T-helper 1 cell treated with Interleukin-12 subunit alpha and Interleukin-12 subunit beta and Interleukin-4 antibody, amounts not matched to agents 30 ng/mL and 1 ng/mL, for 36 hours (primary cell): ENCODE results near the gene JARID2. TPM values are rescaled to one million over a fixed set of nuclear protein-coding genes. Genes with fewer than 3 reads are reported as not detected.

Experiments used
- intact Hi-C: fragments of 100-400 bp; cut with micrococcal nuclease; formaldehyde crosslinking; loops from one replicate; pipeline ENCODE4 v1.15.1; 2024
- total RNA-seq: library from RNA; stranded (reverse); gene quantifications from 2 replicates; pipeline ENCODE4 v1.2.3, GENCODE V29; 2022

Gene JARID2
- total RNA-seq, 1 donor from 2014 or later, result 40.3 TPM

DNA sequence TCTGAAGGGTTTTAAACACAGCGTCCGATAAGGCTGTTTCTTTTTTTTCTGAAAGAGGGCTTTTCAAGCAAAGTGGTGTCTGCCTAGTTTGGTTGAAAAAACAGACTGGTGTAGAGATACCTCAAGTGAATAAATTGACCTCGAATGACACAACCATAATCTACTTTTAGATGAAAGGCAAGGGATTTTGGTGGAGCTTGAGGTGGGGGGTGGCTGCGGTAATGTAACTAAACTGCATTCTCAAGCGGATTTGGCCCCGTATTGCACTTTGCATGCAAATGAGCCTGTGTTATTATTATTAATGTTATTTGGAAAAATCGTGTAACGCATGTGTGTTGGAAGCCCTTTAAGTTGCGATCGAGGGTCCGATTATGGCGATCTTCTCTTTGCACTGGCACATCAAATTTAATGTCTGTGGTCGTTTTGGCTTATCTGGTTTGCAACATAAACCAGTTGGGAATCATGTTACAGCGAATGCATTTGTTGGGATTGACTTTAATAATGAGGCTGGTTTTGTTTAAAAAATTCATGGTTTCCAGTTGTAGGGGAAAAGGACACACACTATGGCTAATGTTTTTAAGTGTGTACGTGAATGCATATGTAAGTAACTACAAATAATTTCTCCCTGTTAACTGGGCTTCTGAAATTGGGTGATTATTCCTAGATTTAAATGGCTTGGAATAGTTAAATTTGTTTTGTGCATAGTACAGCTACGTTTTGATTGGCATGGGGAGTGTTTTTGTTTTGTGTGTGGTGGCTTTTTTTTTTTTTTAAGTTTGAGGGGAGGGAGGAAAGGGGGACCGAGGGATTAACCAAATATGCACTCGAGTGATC is 1.0 kb downstream of the JARID2 start:
- intact Hi-C loops, result loop anchor here (5.0 kb wide), 6 partner anchors 175 to 1130 kb away; partner anchors contain the start of gene CD83

DNA sequence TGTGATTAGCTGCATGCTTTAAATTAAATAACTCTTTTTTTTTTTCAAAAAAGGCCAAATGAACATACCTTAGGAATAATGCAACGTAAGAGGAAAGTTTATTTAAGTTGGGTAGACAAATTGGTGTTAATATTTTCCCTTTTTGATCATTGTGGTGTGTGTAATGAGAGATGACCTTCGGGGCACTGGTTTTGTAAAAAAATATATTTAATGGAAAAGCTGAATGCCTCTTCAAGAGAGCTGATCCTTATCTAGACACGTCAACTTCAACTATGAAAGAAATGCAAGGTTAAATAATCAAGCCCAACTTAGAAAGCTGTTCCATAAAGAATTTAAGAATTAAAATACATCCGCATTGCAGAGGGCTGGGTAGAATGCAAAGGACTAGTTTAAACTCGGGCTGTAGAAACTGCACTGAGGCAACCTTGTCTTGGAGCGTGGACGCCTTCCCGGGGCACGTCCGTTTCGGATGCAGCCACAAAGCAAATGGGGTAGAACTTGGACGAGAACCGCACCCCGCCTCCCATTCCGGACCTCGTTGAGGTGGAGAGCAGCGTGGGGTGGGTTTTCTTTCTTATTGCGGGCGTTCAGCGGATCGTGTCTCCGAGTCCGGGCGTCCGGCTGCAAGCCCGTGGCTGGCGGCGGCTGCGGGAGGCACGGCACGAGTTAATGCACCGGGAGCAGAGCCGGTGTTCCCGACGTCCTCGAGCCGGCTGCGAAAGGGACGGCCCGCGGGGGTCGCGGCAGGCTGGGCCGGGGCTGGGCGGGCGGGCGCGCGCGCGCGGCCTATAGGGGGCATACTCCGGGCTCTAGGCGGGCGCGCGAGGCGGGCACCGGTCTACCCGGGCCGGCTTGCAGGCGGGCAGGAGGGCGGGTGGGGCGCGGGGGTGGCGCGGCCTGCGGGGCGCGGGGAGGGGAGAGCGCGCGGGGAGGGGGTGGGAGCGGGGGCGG is 1.9 kb downstream of the JARID2 start:
- intact Hi-C loops, result loop anchor here (1.0 to 5.0 kb wide), 8 partner anchors 175 to 1673 kb away; partner anchors contain the start of genes CD83 and SIRT5

DNA sequence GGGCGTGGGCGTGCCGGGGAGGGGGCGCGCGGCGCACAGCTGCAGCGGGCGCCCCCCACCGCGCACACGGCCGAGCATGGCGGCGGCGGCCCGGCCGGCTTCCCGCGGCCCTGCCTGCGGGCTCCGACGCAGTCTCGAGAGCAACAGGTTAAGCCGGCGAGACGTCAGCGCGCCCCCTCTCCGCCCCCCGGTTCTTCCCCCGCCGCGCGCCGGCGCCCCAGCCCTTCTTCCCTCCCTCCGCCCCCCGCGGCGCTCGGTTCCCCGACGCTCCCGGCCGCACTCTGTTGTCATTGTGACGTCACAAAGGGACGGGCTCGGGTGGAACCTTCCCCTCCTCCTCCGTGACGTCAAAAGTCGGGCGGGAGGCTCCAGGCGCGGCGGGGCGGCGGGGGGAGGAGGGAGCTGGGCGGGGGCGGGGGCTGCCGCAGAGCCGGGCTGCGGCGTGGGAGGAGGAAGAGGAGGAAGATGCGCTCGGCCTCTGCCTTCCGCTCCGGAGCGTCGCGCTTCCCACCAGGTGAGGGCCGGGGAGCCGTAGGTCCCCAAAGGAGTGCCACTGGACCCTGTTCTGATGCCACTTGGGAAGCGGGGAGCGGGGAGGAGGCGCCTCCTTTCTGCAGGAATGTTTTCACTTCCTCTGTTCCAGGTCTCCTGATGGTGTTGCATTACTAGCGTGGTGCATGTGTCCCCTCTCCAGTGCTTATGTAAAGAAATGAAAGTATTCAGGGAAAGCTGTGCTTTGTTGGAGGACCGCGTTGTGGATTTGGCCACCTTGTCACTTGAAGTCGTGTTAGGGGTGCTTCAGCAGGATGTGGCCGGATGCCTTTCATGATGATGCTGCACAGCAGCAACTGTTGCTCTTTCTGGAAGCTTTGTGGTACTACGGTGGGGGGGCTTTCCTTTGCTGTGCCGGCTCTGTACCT is 2.8 kb downstream of the JARID2 start:
- intact Hi-C loops, result loop anchor here (1.0 to 5.0 kb wide), 12 partner anchors 52 to 1674 kb away; partner anchors contain the start of genes CD83 and SIRT5

- intact Hi-C loops, result loop anchor here (1.0 to 5.0 kb wide), 11 partner anchors 51 to 1675 kb away; partner anchors contain the start of genes CD83 and SIRT5
Measured at GRCh38 chr6:15249371-15250019, 3.6 kb downstream of the JARID2 start.

DNA sequence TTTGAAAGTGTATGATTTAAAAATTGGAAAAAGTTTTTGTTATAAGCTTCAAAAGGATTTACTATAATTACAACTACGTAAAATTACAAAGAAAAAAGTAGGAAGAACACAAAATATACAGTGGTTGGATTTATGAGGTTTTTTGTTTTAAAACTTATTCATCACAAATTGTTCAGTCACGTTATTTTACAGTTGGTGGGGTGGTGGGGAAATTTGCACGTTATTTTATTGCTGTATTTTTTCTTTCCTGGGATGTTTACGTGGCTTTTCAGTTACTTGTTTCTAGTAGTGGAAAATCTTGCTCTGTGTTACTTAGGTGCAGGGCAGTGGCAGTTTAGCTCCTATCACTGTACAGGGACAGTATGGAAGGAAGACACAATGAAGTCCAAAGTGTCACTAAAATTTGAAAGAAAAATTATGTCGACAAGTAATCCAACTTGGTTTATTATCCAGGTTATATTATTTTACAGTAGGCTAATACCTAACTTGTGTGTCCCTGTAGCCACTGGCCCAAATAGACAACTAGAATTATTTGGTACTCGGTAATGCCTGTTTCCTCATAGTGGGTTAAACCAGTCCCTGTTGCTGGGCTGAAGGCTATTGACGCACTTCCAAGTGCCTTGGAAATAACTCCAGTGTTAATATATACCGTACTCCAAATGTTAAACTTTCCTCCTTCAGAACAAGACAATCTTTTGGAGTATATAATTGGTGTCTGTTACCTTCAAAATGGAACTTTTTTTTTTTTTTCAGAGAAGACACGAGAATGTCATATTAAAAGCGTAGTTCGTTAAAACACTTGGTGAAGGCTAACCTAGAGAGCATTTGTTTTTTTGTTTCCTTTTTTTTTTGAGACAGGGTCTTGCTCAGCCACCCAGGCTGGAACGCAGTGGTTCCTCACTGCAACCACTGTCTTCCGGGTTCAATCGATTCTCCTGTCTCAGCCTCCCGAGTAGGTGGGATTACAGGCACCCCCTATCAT is 4.6 kb downstream of the JARID2 start:
- intact Hi-C loops, result no loop called here

GRCh38 chr6:15252195-15252594 is 6.3 kb downstream of the JARID2 start:
- intact Hi-C loops, result no loop called here

GRCh38 chr6:15253203-15254022 is 7.5 kb downstream of the JARID2 start:
- intact Hi-C loops, result no loop called here

- intact Hi-C loops, result no loop called here
Measured at GRCh38 chr6:15254070-15254975, 8.5 kb downstream of the JARID2 start.

- intact Hi-C loops, result no loop called here
Measured at GRCh38 chr6:15255481-15255880, 9.6 kb downstream of the JARID2 start.

GRCh38 chr6:15255909-15256395 is 10.1 kb downstream of the JARID2 start:
- intact Hi-C loops, result loop anchor here (1.0 kb wide), 1 partner anchor 10 kb away; no protein-coding TSS in a partner anchor

DNA sequence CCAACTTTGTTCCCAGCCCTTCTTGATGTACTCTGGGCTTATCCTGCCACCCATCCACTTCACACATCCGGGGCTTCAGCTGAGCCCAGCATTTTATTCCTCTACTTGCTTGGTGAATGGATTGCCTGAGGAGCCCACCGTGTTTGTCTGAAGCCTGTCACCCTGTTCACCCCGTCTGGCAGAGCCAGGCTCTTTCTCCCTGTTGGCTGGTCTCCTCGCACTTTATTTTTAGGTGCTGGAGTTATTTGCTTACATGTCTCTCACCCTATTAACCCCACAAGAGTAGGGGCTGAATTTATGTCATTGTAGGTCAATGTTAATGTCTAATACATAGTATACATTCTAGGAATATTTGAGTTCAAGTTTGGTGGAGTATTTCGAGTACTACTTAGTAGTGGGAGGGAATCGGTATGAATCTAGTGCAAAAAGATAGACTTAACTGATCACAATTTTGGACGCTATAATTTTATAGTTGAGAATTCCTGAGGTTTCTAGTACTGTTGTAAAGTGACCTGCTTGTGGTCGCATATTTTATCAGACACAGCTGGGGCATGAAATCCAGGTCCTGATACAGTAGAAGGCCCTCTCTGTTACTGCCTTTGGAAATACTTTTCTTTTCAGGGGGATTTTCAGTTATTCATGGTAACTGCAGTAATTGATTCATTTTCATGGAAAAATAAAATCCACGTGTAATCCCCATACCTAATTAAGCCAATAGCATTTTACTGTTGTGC is 10.8 kb downstream of the JARID2 start:
- intact Hi-C loops, result loop anchor here (1.0 kb wide), 1 partner anchor 10 kb away; no protein-coding TSS in a partner anchor

- intact Hi-C loops, result no loop called here
Measured at GRCh38 chr6:15257357-15258132, 11.7 kb downstream of the JARID2 start.

GRCh38 chr6:15259766-15260098 is 13.9 kb downstream of the JARID2 start:
- intact Hi-C loops, result no loop called here

DNA sequence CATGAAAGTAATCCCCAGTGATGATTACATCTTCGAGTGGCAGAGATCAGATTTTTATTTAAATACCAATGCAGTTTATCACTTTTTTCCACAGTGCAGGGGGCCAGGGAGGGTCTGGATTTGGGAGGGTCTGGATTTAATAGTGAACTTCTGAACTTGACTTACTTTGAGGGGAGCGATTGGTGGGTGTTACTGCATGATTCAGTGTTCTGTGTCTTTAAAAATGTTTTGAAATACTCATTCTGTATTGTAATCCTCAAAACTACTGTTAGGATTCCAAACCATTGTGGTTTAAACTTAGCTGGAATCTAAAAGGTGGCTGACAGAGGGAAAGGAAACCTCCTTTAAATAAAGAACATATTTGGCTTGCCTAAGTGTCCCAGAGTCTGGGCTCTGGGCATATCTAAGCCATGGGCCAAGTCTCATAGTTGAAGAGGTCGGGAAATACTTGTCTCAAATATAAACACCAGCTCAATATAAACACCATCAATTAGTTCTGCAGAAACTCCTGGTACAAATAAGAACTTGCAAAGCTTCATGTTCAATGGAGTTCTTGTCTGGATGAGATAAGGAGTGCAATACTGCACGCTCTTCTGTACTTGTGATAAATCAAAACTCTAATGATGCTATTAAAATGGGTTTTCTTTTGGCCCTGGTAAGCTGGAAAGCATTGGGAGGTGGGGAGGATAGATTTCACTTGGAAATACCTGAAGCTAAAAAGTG is 14.4 kb downstream of the JARID2 start:
- intact Hi-C loops, result no loop called here
